ENCODE results near the gene CAMSAP2.

GRCh38 chr1:200873671-200874397, 135.1 kb downstream of the CAMSAP2 start:
- TF ChIP-seq CTCF (IDR thresholded peaks at IDR 0.05) = no peak
- TF ChIP-seq IRF2 (CRISPR knock-in tag; IDR thresholded peaks at IDR 0.05; ENCODE audit: borderline replicate concordance, low read depth) = no peak
- TF ChIP-seq ZNF263 (CRISPR knock-in tag; IDR thresholded peaks at IDR 0.05; ENCODE audit: low read depth) = peak; percentile 49; the same call in 1 of the 2 replicates
